GM18873 (cell line): ENCODE measurements around the gene HPDL.
"Not testable (repeated sequence)": the region's sequence is repeated elsewhere in the genome, so short reads cannot be mapped to it uniquely, and the experiment has no call there.

Source experiments
- ATAC-seq: cut with Tn5 transposase; IDR thresholded peaks from one replicate; pipeline ENCODE4 v1.9.1; 2021; ENCODE audit warnings: mild to moderate bottlenecking, moderate library complexity, moderate number of reproducible peaks; ENCODE audit not compliant: unreplicated experiment, low FRiP score

Gene HPDL

DNA sequence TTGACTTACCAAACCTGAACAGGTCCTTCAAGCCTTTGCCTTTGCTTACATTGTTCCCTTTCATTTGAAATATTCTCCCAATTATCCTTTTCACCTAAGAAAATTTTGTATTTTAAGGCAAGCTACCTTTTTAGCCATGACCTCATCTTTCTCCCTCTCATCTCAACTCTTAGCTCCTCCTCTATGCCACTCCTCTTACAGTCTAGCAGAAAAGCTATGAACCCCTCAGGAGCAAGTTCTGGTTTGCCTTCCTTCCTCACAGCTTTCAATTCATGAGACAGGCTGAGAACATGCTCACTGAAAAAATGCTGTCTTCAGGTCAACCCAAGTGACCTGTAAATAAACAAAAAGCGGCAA, 21.9 kb downstream of the HPDL start:
- ATAC-seq: no peak

DNA sequence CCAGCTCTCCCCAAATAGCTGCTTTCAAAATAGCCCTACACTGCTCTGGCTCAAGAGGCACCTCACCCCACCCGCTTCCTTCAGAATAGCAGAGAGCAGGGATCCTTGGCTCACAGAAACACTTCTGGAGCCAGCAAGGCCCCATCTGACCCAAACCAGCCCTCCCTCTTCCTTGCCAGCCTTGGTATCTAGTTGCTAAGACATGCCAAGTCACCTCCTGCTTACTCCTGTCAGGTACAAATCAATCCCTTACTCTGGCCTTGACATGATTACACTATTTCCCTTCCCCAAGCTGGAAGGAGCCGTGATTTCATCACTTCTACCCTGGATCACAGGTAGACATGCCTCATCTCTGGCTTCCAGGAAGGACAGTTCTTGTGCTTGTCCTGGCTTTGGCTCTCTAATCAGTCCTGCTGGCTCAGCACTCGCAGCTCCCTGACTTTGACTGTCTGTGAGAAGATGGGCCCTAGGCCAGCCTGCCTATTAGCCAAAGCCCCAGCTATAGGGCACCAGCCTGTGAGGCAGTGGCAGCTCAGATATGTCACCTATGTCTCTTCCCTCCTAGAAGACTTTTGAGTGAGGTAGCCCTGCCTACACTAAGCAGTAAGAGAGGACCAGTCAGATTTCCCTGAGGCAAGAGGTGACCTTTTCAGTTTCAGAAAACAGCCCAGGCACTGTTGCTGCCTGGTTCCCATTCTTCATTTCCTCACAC, 22.4 kb downstream of the HPDL start:
- ATAC-seq: no peak

DNA sequence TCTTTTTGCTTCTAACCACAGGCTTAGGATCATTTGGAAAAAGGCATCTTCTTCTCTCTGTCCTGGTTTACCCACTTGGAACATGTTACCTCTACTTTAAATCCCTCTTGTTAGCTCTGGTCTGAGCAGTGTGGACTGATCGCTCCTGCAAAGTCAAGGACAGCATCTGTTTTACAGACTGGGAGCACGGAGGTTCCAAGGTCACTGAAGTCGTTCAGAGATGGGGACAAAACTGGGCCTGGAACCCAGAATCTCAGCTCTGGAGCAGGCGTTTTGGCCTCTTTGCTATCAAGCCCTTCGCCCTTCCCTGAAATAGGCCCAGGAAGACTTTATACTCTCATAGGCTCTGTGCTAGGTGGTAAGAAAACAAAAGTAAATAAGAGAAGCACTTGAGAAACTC, 24.8 kb downstream of the HPDL start:
- ATAC-seq: no peak

DNA sequence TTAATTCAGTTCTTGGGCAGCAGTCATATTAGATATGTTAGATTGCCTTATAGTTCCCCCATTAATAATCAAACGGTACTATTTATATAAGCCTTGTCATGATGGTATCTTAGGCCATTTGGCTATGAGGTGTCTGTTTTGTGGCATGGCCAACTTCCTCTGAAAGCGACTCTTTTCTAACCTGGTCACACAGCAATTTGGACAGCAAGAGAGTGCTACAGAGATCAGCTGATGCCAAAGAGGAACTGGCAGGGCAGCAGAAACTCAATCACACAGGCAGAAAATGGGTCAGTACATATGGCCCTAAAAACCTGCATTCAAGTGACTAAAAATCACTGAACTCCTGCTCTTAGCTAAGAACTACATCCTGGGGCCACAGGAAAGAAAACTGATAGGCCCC, 27.0 kb downstream of the HPDL start:
- ATAC-seq: no peak

DNA sequence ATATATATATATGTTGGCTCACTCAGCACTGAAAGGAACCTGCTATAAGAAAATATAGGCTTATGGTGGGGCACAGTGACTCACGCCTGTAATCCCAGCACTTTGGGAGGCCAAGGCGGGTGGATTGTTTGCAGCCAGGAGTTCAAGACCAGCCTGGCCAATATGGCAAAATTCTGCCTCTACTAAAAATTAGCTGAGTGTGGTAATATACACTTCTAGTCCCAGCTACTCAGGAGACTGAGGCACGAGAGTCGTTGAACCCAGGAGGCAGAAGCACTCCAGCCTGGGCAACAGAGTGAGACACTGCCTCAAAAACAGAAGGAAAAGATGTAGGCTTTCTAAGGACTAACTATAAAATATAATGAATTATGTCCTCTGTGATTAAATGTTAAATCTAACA, 28.1 kb downstream of the HPDL start:
- ATAC-seq: no peak

DNA sequence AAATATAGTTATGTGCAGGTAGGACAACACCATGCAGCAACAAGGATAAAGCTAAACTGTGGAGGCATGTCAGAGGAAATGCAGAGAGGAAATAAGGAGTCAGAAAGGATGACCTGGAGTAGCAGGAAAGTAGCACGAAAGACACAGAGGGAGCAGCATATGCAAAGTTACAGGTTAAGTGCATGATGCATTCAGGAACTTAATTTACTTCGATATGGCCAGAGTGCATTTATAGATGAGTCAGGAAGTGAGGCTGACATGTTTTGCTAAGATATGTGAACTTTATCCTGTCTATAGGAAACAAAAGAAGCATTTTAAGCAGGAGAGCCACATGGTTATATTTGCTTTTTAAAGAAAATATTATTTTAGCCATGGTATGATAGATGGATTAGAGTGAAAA, 29.0 kb downstream of the HPDL start:
- ATAC-seq: no peak

DNA sequence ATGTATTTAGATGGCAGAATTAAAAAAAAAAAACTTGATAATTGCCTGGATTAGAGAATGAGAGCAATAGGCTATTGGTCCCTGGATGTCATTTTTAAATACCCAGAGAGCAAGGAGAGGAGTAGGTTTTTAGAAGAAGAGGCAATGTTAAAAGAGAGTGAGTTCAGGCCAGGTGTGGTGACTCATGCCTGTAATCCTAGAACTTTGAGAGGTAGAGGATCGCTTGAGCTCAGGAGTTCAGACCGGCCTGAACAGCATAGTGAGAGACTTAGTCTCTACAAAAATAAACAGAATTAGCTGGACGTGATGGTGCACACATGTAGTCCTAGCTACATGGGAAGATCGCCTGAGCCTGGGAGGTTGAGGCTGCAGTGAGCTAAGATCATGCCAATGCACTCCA, 29.5 kb downstream of the HPDL start:
- ATAC-seq: no peak

DNA sequence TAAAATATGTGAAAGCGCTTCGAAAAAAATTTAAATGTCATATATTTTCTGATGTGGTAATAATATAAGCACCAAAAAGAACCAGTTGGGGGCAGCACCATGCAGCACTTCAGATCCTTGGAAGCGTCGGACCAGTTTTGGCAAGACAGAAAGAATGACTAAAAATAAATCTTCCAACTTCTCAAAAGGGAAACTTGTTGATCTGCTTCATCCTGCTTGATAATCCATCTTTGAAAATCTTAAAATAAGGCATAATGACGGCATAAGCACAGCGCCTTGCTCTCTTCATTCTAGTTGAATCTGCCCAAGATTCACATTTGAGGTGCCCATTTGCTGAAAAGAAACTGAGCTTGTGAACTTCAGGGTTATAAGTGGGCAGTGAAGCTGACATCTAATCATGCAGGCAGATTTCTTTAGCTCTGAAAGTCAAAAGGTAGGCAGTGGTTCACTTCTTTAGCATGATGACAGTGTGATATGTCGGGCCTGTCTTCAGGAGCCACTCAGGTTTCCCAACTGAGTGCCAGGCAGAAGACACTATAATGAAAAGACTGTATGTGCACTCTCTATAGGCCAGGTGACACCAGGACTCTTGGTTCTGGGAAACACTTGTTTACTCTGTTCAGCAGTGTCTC, 33.3 kb downstream of the HPDL start:
- ATAC-seq: no peak

DNA sequence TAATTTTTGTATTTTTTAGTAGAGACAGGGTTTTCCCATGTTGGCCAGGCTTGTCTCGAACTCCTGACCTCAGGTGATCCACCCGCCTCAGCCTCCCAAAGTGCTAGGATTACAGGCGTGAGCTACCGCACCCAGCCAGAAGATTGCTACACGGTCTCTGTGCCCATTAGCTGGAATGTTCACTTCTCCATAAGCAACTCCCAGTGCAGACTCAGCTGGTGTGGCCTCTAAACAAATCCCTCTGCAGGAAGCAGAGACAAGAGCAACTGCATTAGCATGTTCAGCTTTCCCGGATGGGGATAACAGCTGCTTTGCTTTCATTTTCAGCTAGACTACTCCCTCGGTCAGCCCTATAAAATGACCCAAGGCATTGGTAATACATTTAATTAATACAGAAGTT, 34.3 kb downstream of the HPDL start:
- not testable (repeated sequence) for ATAC-seq

DNA sequence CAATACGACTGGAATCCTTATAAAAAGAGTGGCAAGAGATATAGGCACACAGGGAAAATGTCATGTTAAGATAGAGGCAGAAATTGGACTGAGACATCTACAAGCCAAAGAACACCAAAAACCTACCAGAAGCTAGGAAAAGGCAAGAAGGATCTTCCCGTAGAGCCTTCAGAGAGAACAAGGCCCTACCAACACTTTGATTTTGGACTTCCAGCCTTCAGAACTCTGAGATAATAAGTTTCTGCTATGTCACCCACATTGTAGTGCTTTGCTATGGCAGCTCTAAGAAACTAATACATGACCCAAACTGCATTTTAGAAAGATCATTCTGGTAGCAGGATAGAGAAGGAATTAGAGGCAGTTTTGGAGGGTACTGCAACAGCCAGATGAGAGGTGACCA, 37.6 kb downstream of the HPDL start:
- ATAC-seq: no peak

DNA sequence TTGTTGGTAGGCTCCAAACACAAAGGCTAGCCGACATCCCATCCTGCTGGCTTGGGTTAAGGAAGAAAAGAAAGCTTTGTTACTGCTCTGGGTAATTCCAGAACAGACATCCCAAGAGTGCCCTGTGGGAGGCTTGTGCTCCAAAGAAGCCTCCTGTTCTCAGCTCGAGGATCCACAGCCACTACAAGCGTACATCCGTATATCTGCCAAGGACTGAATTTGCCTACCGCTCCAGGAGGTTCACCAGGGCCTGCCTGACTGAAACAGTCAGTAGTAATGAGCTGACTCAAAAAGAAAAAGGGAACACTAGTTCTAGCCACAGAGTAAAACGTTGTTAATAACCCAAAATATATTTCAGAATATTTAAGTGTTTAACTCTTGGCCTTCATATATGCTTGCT, 38.4 kb downstream of the HPDL start:
- no peak for ATAC-seq

DNA sequence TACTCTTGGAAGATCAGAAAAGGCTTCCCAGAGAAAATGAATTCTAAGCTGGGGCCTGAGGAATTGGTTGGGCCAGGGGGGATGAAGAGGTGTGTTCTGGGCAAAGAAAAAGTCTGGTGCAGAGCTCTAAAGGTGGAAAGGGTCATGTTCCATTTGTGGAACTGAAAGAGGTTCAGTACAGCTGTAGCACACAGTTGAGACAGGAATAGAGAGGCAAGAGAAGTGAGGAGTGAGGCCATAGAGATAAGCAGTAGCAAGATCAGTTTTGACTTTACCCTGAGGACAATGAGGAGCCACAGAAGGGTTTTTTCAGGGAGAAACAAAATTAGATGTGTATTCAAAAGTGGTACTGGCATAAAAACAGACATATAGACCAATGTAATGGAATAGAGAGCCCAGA, 43.9 kb downstream of the HPDL start:
- no peak for ATAC-seq

DNA sequence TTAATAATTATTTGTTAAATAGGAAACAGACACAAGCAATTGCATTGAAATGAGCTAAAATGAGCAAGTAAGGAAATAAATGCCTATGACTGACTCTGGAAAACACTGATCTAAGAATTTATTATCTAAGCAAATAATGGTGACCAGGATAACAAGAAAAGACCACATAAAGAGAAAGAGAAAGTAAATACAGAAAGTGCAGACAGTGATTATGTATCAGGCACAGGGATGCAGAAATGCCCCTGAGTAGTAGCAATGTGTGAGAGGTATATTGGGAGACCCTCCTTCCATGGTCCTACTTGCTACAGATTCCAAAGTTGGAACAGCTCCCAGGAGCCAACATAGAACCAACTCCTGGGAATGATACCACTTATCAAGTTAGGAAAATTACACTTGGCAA, 46.9 kb downstream of the HPDL start:
- no peak for ATAC-seq

DNA sequence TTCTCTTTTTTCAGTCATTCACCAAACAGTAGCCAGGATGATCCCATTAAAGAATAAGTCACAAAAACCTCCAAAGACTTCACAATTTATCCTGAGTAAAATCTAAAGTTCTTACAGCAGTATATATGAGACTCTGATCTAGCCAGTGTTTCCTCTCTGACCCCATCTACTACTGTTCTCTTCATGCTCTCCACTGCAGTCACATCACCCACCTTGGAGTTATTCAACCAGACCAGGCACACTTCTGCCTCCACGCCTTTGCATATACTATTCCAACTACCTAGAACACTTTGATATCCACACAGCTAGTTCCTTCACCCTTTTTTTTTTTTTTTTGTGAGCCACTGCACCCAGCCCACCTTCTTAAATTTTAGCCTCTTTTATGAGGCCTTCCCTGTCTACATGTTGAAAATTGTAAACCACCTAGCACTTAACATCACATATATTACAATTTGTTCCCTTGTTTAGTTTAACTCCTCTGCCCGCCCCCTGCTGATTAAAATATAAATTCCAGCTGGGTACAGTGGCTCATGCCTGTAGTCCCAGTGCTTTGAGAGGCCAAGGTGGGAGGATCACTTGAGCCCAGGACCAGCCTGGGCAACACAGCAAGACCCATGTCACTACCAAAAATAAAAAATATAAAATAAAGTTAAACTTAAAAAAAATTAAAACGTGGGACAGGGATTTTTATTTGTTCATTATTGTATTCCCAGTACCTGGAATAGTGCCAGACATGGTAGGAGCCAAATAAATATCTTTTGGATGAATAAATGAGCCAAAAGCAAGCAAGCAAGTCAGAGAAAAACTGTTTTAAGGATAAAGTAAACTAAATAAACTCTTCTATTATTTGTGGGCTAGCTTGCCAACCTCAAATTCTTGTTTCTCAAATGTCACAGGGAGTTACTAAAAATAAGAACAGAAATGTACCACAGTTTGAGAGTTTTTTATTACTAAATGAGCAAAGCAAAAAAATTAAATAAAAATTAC, 48.7 kb downstream of the HPDL start:
- no peak for ATAC-seq

DNA sequence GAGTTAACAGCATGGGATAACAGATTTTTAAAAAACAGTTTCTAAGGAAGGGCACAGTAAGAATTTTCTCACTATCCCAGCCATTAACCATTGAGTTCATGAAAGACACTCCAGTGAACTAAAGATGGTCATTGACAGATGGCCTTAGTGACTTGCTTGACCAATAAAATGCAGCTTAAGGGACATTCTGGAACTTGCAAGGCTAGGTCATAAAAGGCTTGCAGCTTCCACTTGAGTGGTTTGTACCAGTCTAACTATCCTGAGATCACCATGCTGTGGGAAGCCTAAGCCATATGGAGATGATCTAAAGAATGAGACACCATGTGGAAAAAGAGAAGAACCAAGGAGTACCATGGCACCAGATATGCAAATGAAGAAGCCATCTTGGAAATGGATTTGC, 51.5 kb downstream of the HPDL start:
- ATAC-seq: no peak
